GM19025 (cell line): ENCODE data around the gene SHISA6.

Source experiments
- ATAC-seq: cut with Tn5 transposase; IDR thresholded peaks from one replicate; pipeline ENCODE4 v1.9.1; 2021; ENCODE audit warnings: mild to moderate bottlenecking, low read depth, moderate library complexity; ENCODE audit not compliant: unreplicated experiment

Gene SHISA6

GRCh38 chr17:11340803-11341202 lies 99.8 kb downstream of the SHISA6 start:
- no peak for ATAC-seq

- ATAC-seq: no peak
Observed at GRCh38 chr17:11342138-11342537, 101.1 kb downstream of the SHISA6 start.

- no peak for ATAC-seq
Observed at GRCh38 chr17:11349106-11349505, 108.1 kb downstream of the SHISA6 start.

- no peak for ATAC-seq
Observed at GRCh38 chr17:11351479-11351878, 110.5 kb downstream of the SHISA6 start.

- no peak for ATAC-seq
Observed at GRCh38 chr17:11353601-11354000, 112.6 kb downstream of the SHISA6 start.

GRCh38 chr17:11356371-11356770 lies 115.4 kb downstream of the SHISA6 start:
- ATAC-seq: no peak

- ATAC-seq: no peak
Observed at GRCh38 chr17:11363565-11364117, 122.6 kb downstream of the SHISA6 start.

GRCh38 chr17:11366272-11366850 lies 125.3 kb downstream of the SHISA6 start:
- no peak for ATAC-seq

- no peak for ATAC-seq
Observed at GRCh38 chr17:11369575-11369974, 128.6 kb downstream of the SHISA6 start.

GRCh38 chr17:11372692-11373091 lies 131.7 kb downstream of the SHISA6 start:
- no peak for ATAC-seq

GRCh38 chr17:11378506-11378905 lies 137.5 kb downstream of the SHISA6 start:
- ATAC-seq: no peak

- no peak for ATAC-seq
Observed at GRCh38 chr17:11380761-11381160, 139.7 kb downstream of the SHISA6 start.

- no peak for ATAC-seq
Observed at GRCh38 chr17:11383157-11383556, 142.1 kb downstream of the SHISA6 start.

- no peak for ATAC-seq
Observed at GRCh38 chr17:11384131-11384530, 143.1 kb downstream of the SHISA6 start.

- no peak for ATAC-seq
Observed at GRCh38 chr17:11387610-11388009, 146.6 kb downstream of the SHISA6 start.

GRCh38 chr17:11388054-11388453 lies 147.0 kb downstream of the SHISA6 start:
- ATAC-seq: no peak

GRCh38 chr17:11389583-11389982 lies 148.6 kb downstream of the SHISA6 start:
- ATAC-seq: no peak

GRCh38 chr17:11391134-11391533 lies 150.1 kb downstream of the SHISA6 start:
- no peak for ATAC-seq

GRCh38 chr17:11404431-11405276 lies 163.6 kb downstream of the SHISA6 start:
- no peak for ATAC-seq

GRCh38 chr17:11406716-11407115 lies 165.7 kb downstream of the SHISA6 start:
- no peak for ATAC-seq

- no peak for ATAC-seq
Observed at GRCh38 chr17:11412654-11413053, 171.6 kb downstream of the SHISA6 start.

GRCh38 chr17:11418342-11418741 lies 177.3 kb downstream of the SHISA6 start:
- no peak for ATAC-seq
